Measurements from ENCODE around the gene ICAM1.
"Not testable (repeated sequence)": the region's sequence is repeated elsewhere in the genome, so short reads cannot be mapped to it uniquely, and the experiment has no call there.

ICAM1 gene

GRCh38 chr19:10270616-10271394 lies at the start of gene ICAM1:
Gene ICAM1, plus strand, starts transcription at chr19:10271120. Its CDS starts 40 bp downstream, at chr19:10271160.
- peak in 1 of 2 experiments; percentile 70 for DNase-seq (ENCODE audit: low read depth in 2 of 2)

- no peak for DNase-seq (ENCODE audit: low read depth in 2 of 2)
Measured at GRCh38 chr19:10222201-10222890, 48.6 kb upstream of the ICAM1 start.

GRCh38 chr19:10223488-10224213 lies 47.3 kb upstream of the ICAM1 start:
- DNase-seq (ENCODE audit: low read depth in 2 of 2): no peak

GRCh38 chr19:10224337-10224736 lies 46.6 kb upstream of the ICAM1 start:
- no peak for DNase-seq (ENCODE audit: low read depth in 2 of 2)

- DNase-seq (ENCODE audit: low read depth in 2 of 2): no peak
Measured at GRCh38 chr19:10226021-10226375, 44.9 kb upstream of the ICAM1 start.

GRCh38 chr19:10226376-10227025 lies 44.4 kb upstream of the ICAM1 start:
- DNase-seq (ENCODE audit: low read depth in 2 of 2): no peak

GRCh38 chr19:10227026-10227971 lies 43.6 kb upstream of the ICAM1 start:
- no peak for DNase-seq (ENCODE audit: low read depth in 2 of 2)

GRCh38 chr19:10228393-10228792 lies 42.5 kb upstream of the ICAM1 start:
- DNase-seq (ENCODE audit: low read depth in 2 of 2): no peak

GRCh38 chr19:10228920-10229319 lies 42.0 kb upstream of the ICAM1 start:
- DNase-seq (ENCODE audit: low read depth in 2 of 2): peak in 1 of 2 experiments; percentile 20

GRCh38 chr19:10230173-10230860 lies 40.6 kb upstream of the ICAM1 start:
- DNase-seq (ENCODE audit: low read depth in 2 of 2): peak; percentile 24 to 47

GRCh38 chr19:10230861-10231611 lies 39.9 kb upstream of the ICAM1 start, which contains the start of gene S1PR2:
Gene S1PR2, minus strand, starts transcription at chr19:10231331. Its CDS starts 6,426 bp downstream, at chr19:10224905.
- DNase-seq (ENCODE audit: low read depth in 2 of 2): peak; percentile 35 to 63

- no peak for DNase-seq (ENCODE audit: low read depth in 2 of 2)
Measured at GRCh38 chr19:10231612-10232228, 39.2 kb upstream of the ICAM1 start.

- DNase-seq (ENCODE audit: low read depth in 2 of 2): no peak
Measured at GRCh38 chr19:10233946-10234345, 37.0 kb upstream of the ICAM1 start.

- no peak for DNase-seq (ENCODE audit: low read depth in 2 of 2)
Measured at GRCh38 chr19:10235003-10235402, 35.9 kb upstream of the ICAM1 start.

- not testable (repeated sequence) for DNase-seq (ENCODE audit: low read depth in 2 of 2)
Measured at GRCh38 chr19:10235409-10235808, 35.5 kb upstream of the ICAM1 start.

- no peak for DNase-seq (ENCODE audit: low read depth in 2 of 2)
Measured at GRCh38 chr19:10237702-10238101, 33.2 kb upstream of the ICAM1 start.

GRCh38 chr19:10238172-10238783 lies 32.6 kb upstream of the ICAM1 start:
- no peak for DNase-seq (ENCODE audit: low read depth in 2 of 2)

GRCh38 chr19:10241826-10242449 lies 29.0 kb upstream of the ICAM1 start:
- DNase-seq (ENCODE audit: low read depth in 2 of 2): not testable (repeated sequence)

Measured in stimulated activated CD4-positive, alpha-beta T cell treated with anti-CD3 and anti-CD28 coated beads, Interleukin-12 subunit alpha, Interleukin-12 subunit beta, amount 100 ng/mL, for 24 hours (primary cell).